Upper lobe of left lung (tissue), 6 donors: ENCODE results near the gene BABAM2. TPM values are rescaled to one million over a fixed set of nuclear protein-coding genes. Genes with fewer than 3 reads are reported as not detected.
"Not testable (repeated sequence)": the region's sequence is repeated elsewhere in the genome, so short reads cannot be mapped to it uniquely, and the experiment has no call there.

Experiments used
- ATAC-seq, 2 donors: fragments of 200-7000 bp; cut with Tn5 transposase; one replicate each; pipeline ENCODE4 v1.9.1; 2022; ENCODE audit warnings: mild to moderate bottlenecking in 2 of 2, moderate library complexity in 2 of 2; ENCODE audit not compliant: low FRiP score in 2 of 2
- DNase-seq, 2 donors: peaks; one replicate each; pipeline ENCODE4 v3.0.0-alpha.2; 2019 to 2020
- H3K27ac ChIP-seq, 4 donors: fragments of 200-600 bp; sonication (generic); one replicate each; pipeline ENCODE4 v1.5.1; 2016 to 2019
- H3K27me3 ChIP-seq, 4 donors: fragments of 200-600 bp; sonication (generic); one replicate each; pipeline ENCODE4 v1.5.1; 2017 to 2019
- H3K36me3 ChIP-seq, 4 donors: fragments of 200-600 bp; sonication (generic); one replicate each; pipeline ENCODE4 v1.5.1; 2016 to 2019
- H3K4me1 ChIP-seq, 4 donors: fragments of 200-600 bp; sonication (generic); one replicate each; pipeline ENCODE4 v1.5.1; 2018 to 2019
- H3K4me3 ChIP-seq, 4 donors: fragments of 200-600 bp; sonication (generic); one replicate each; pipeline ENCODE4 v1.5.1; 2017 to 2019; ENCODE audit warnings: mild to moderate bottlenecking in 2 of 4, moderate library complexity in 1 of 4
- H3K9me3 ChIP-seq, 4 donors: fragments of 200-600 bp; sonication (generic); one replicate each; pipeline ENCODE4 v1.5.1; 2018 to 2019
- CTCF ChIP-seq, 6 experiments: fragments of 450-650 bp in 4 of 6; fragments of 200-600 bp in 2 of 6; sonication (generic) in 2 of 6; IDR thresholded peaks; one replicate each; pipeline ENCODE4 v1.5.1; 2016 to 2019; ENCODE audit warnings: antibody characterized with exemption in 6 of 6
- EP300 ChIP-seq, 4 donors: sonication (generic); formaldehyde crosslinking; IDR thresholded peaks; one replicate each; pipeline ENCODE4 v1.5.1; 2017; ENCODE audit warnings: antibody characterized with exemption in 4 of 4, control low read depth in 2 of 4
- POLR2A ChIP-seq, 4 donors: fragments of 450-650 bp; IDR thresholded peaks; one replicate each; pipeline ENCODE4 v1.5.1; 2016 to 2017; ENCODE audit warnings: antibody characterized with exemption in 4 of 4, mild to moderate bottlenecking in 2 of 4
- POLR2AphosphoS5 ChIP-seq, 2 donors: sonication (generic); formaldehyde crosslinking; IDR thresholded peaks; one replicate each; pipeline ENCODE4 v1.5.1; 2017; ENCODE audit warnings: antibody characterized with exemption in 2 of 2
- WGBS, 2 donors: methylation state at CpG; one replicate each; pipeline ENCODE4 v1.1.5; 2017 to 2018; 5-methylcytosine and 5-hydroxymethylcytosine counted together
- total RNA-seq, 6 donors: library from RNA; depleted of rRNA in 4 of 6; stranded (reverse); fragments of >200 nt in 4 of 6; gene quantifications; one replicate each; pipeline versions ENCODE4 v1.1.0 to v1.2.1, GENCODE V29; 2016 to 2021
- donor health status: DM: no; HTN: no; CAD: no; lungs with moderate emphysema.
- donor health status: DM: no; HTN: yes; CAD: no; lungs with severe emphysema.

The BABAM2 gene
- total RNA-seq, 6 donors from 2014 or later, result 23.0 to 44.0 (median 38.2) TPM

- Histone ChIP-seq H3K27ac (no peak overlapping the region), H3K27me3 (no peaks in the 10 kb centered on the region), H3K4me3 (no peak overlapping the region), H3K36me3 (no peaks in the 10 kb centered on the region), H3K9me3 (no peaks in the 10 kb centered on the region), H3K4me1 (no peaks in the 10 kb centered on the region)
- DNase-seq (no peak), ATAC-seq (no peak)
- WGBS, 2 donors, result 76 to 82% methylated on average over 9 of the region's 9 CpGs
- TF ChIP-seq POLR2AphosphoS5 (IDR thresholded peaks at IDR 0.05) (no peak), CTCF (IDR thresholded peaks at IDR 0.05) (no peak), POLR2A (IDR thresholded peaks at IDR 0.05) (no peak), EP300 (IDR thresholded peaks at IDR 0.05) (no peak)
Measured at GRCh38 chr2:27875089-27875881, 15.2 kb upstream of the BABAM2 start.

GRCh38 chr2:27878825-27879224 is 11.7 kb upstream of the BABAM2 start:
- H3K27me3 ChIP-seq, result no peaks in the 10 kb centered on the region
- DNase-seq (no peak), ATAC-seq (no peak)
- TF ChIP-seq CTCF (IDR thresholded peaks at IDR 0.05), result no peak
- TF ChIP-seq EP300 (IDR thresholded peaks at IDR 0.05), result no peak
- no peak for TF ChIP-seq POLR2A (IDR thresholded peaks at IDR 0.05)
- no peak for TF ChIP-seq POLR2AphosphoS5 (IDR thresholded peaks at IDR 0.05)
- H3K4me3 ChIP-seq, result no peak overlapping the region
- WGBS, 2 donors, result 70 to 74% methylated on average over 2 of the region's 2 CpGs
- H3K27ac ChIP-seq, result no peak overlapping the region
- no peaks in the 10 kb centered on the region for H3K36me3 ChIP-seq
- no peaks in the 10 kb centered on the region for H3K9me3 ChIP-seq
- H3K4me1 ChIP-seq, result no peaks in the 10 kb centered on the region

- H3K4me3 ChIP-seq, H3K9me3 ChIP-seq, H3K4me1 ChIP-seq, H3K27ac ChIP-seq, H3K27me3 ChIP-seq, H3K36me3 ChIP-seq, ATAC-seq, DNase-seq: not testable (repeated sequence)
- WGBS, 2 donors, result 87 to 94% methylated on average over 4 of the region's 4 CpGs
Measured at GRCh38 chr2:27881815-27882583, 8.5 kb upstream of the BABAM2 start.

GRCh38 chr2:27882584-27882922 is 8.0 kb upstream of the BABAM2 start:
- DNase-seq, H3K27me3 ChIP-seq, H3K9me3 ChIP-seq, H3K27ac ChIP-seq, H3K4me1 ChIP-seq, H3K36me3 ChIP-seq, ATAC-seq, H3K4me3 ChIP-seq: not testable (repeated sequence)
- WGBS, 2 donors, result 100% methylated on average over 1 of the region's 1 CpG

GRCh38 chr2:27884601-27885000 is 5.9 kb upstream of the BABAM2 start:
- TF ChIP-seq POLR2A (IDR thresholded peaks at IDR 0.05) (no peak), EP300 (IDR thresholded peaks at IDR 0.05) (no peak), CTCF (IDR thresholded peaks at IDR 0.05) (no peak), POLR2AphosphoS5 (IDR thresholded peaks at IDR 0.05) (no peak)
- ATAC-seq, result no peak
- no peak for DNase-seq
- no peaks in the 10 kb centered on the region for H3K27me3 ChIP-seq
- H3K36me3 ChIP-seq, result no peaks in the 10 kb centered on the region
- H3K9me3 ChIP-seq, result no peaks in the 10 kb centered on the region
- no peak overlapping the region for H3K27ac ChIP-seq
- whole genome bisulfite sequencing, 2 donors, result 7 to 45% methylated on average over 2 of the region's 2 CpGs
- H3K4me1 ChIP-seq, result peaks cover 0 to 13% (median 6%) of the 10 kb centered on the region in 4 donors
- H3K4me3 ChIP-seq, result no peak overlapping the region
